ENCODE data around the gene ETNK2. TPM values are rescaled to one million over a fixed set of nuclear protein-coding genes. Genes with fewer than 3 reads are reported as not detected.
A peak's percentile ranks its signal among the peaks of the same experiment; 100 is the strongest.

The ETNK2 gene
- total RNA-seq, 1 experiment from 2014 or later = 21.9 TPM

GRCh38 chr1:204149635-204150565 lies 1.9 kb downstream of the ETNK2 start:
- Mint-ChIP-seq H3K36me3 (ENCODE audit: insufficient read depth, unreplicated experiment) (no peaks in the 10 kb centered on the region), H3K27ac (ENCODE audit: unreplicated experiment) (no peak overlapping the region), H3K4me3 (ENCODE audit: unreplicated experiment) (peak overlapping the region; percentile 71), H3K4me1 (ENCODE audit: low read depth, unreplicated experiment) (peaks cover 9% of the 10 kb centered on the region), H3K9me3 (ENCODE audit: unreplicated experiment) (no peaks in the 10 kb centered on the region), H3K27me3 (ENCODE audit: insufficient read depth, unreplicated experiment) (no peaks in the 10 kb centered on the region)
- ChIA-PET POLR2A (no interaction called here), CTCF (interaction anchor here (0.5 to 1.0 kb wide), 3 partner anchors 12 to 90 kb away, joined by 3 to 4 read pairs (median 4); no protein-coding TSS in a partner anchor)
- intact Hi-C loops (cut with micrococcal nuclease; ENCODE audit: unreplicated experiment) = no loop called here
- Histone ChIP-seq H3K36me3 (ENCODE audit: control insufficient read depth, insufficient read depth, low read length) (no peaks in the 10 kb centered on the region; the same call in 1 of the 2 replicates), H3K4me3 (ENCODE audit: low read depth, low read length) (no peak overlapping the region), H3K27me3 (replicated peaks; ENCODE audit: control insufficient read depth, insufficient read depth, low read length) (no peaks in the 10 kb centered on the region), H3K4me1 (peaks cover 17% of the 10 kb centered on the region), H3K9me3 (no peaks in the 10 kb centered on the region)
- TF ChIP-seq CTCF (IDR thresholded peaks at IDR 0.05; ENCODE audit: insufficient read depth in 1 of 2, low read depth in 1 of 2, low read length in 1 of 2, severe bottlenecking in 1 of 2, unreplicated experiment in 1 of 2) = no peak
- no peak for DNase-seq
- no TSS peak for BruUV-seq (replicated peaks)

- H3K36me3 ChIP-seq (ENCODE audit: control insufficient read depth, insufficient read depth, low read length) = no peaks in the 10 kb centered on the region; the same call in 1 of the 2 replicates
- no peak overlapping the region for H3K4me3 Mint-ChIP-seq (ENCODE audit: unreplicated experiment)
- no peaks in the 10 kb centered on the region for H3K9me3 Mint-ChIP-seq (ENCODE audit: unreplicated experiment)
- peaks cover 16% of the 10 kb centered on the region for H3K4me1 Mint-ChIP-seq (ENCODE audit: low read depth, unreplicated experiment)
- no peaks in the 10 kb centered on the region for H3K9me3 ChIP-seq
- no peak for TF ChIP-seq CTCF (IDR thresholded peaks at IDR 0.05; ENCODE audit: insufficient read depth in 1 of 2, low read depth in 1 of 2, low read length in 1 of 2, severe bottlenecking in 1 of 2, unreplicated experiment in 1 of 2)
- POLR2A ChIA-PET = interaction anchor here (0.6 kb wide), 1 partner anchor 324 kb away, joined by 4 read pairs; no protein-coding TSS in a partner anchor
- BruUV-seq (replicated peaks) = no TSS peak
- no peaks in the 10 kb centered on the region for H3K27me3 ChIP-seq (replicated peaks; ENCODE audit: control insufficient read depth, insufficient read depth, low read length)
- H3K36me3 Mint-ChIP-seq (ENCODE audit: insufficient read depth, unreplicated experiment) = no peaks in the 10 kb centered on the region
- DNase-seq = no peak
- intact Hi-C loops (cut with micrococcal nuclease; ENCODE audit: unreplicated experiment) = no loop called here
- peaks cover 22% of the 10 kb centered on the region for H3K4me1 ChIP-seq
- CTCF ChIA-PET = no interaction called here
- H3K27ac Mint-ChIP-seq (ENCODE audit: unreplicated experiment) = no peak overlapping the region
- no peaks in the 10 kb centered on the region for H3K27me3 Mint-ChIP-seq (ENCODE audit: insufficient read depth, unreplicated experiment)
- no peak overlapping the region for H3K4me3 ChIP-seq (ENCODE audit: low read depth, low read length)
These were observed 2.7 kb downstream of the ETNK2 start for GRCh38 chr1:204149107-204149506.

- no peaks in the 10 kb centered on the region for H3K27me3 Mint-ChIP-seq (ENCODE audit: insufficient read depth, unreplicated experiment)
- intact Hi-C loops (cut with micrococcal nuclease; ENCODE audit: unreplicated experiment) = no loop called here
- ChIA-PET POLR2A (interaction anchor here (0.5 kb wide), 1 partner anchor 11 kb away, joined by 4 read pairs; no protein-coding TSS in a partner anchor), CTCF (interaction anchor here (0.5 kb wide), 1 partner anchor 259 kb away, joined by 3 read pairs; no protein-coding TSS in a partner anchor)
- peaks cover 31% of the 10 kb centered on the region for H3K4me1 ChIP-seq
- H3K9me3 Mint-ChIP-seq (ENCODE audit: unreplicated experiment) = no peaks in the 10 kb centered on the region
- no peak overlapping the region for H3K4me3 Mint-ChIP-seq (ENCODE audit: unreplicated experiment)
- no peaks in the 10 kb centered on the region for H3K36me3 Mint-ChIP-seq (ENCODE audit: insufficient read depth, unreplicated experiment)
- peaks cover 16% of the 10 kb centered on the region for H3K4me1 Mint-ChIP-seq (ENCODE audit: low read depth, unreplicated experiment)
- no peak overlapping the region for H3K27ac Mint-ChIP-seq (ENCODE audit: unreplicated experiment)
- no peak overlapping the region for H3K4me3 ChIP-seq (ENCODE audit: low read depth, low read length)
- DNase-seq = no peak
- no peak for TF ChIP-seq CTCF (IDR thresholded peaks at IDR 0.05; ENCODE audit: insufficient read depth in 1 of 2, low read depth in 1 of 2, low read length in 1 of 2, severe bottlenecking in 1 of 2, unreplicated experiment in 1 of 2)
- H3K27me3 ChIP-seq (replicated peaks; ENCODE audit: control insufficient read depth, insufficient read depth, low read length) = no peaks in the 10 kb centered on the region
- H3K9me3 ChIP-seq = no peaks in the 10 kb centered on the region
- BruUV-seq (replicated peaks) = no TSS peak
- H3K36me3 ChIP-seq (ENCODE audit: control insufficient read depth, insufficient read depth, low read length) = no peaks in the 10 kb centered on the region; the same call in 1 of the 2 replicates
These were observed 4.1 kb downstream of the ETNK2 start for GRCh38 chr1:204147406-204148383.
